ENCODE data around the gene ZHX3.

ZHX3 gene

GRCh38 chr20:41162396-41162795 is 155.1 kb downstream of the ZHX3 start:
- DNase-seq (ENCODE audit: low spot score): no peak
- H3K4me3 ChIP-seq: no peak overlapping the region
- no peak for TF ChIP-seq CTCF (IDR thresholded peaks at IDR 0.05)
- peak overlapping the region in 1 of 2 donors; percentile 28 for H3K27ac ChIP-seq

GRCh38 chr20:41161886-41162285 is 155.6 kb downstream of the ZHX3 start:
- Histone ChIP-seq H3K4me3 (no peak overlapping the region), H3K27ac (peak overlapping the region in 1 of 2 donors; percentile 28)
- no peak for TF ChIP-seq CTCF (IDR thresholded peaks at IDR 0.05)
- DNase-seq (ENCODE audit: low spot score): no peak

GRCh38 chr20:41160686-41161085 is 156.8 kb downstream of the ZHX3 start:
- DNase-seq (ENCODE audit: low spot score): no peak
- Histone ChIP-seq H3K27ac (no peak overlapping the region), H3K4me3 (no peak overlapping the region)
- TF ChIP-seq CTCF (IDR thresholded peaks at IDR 0.05): no peak

- H3K27ac ChIP-seq: peak overlapping the region in 1 of 2 donors; percentile 22
- TF ChIP-seq CTCF (IDR thresholded peaks at IDR 0.05): no peak
- DNase-seq (ENCODE audit: low spot score): no peak
- H3K4me3 ChIP-seq: no peak overlapping the region
These were observed 158.0 kb downstream of the ZHX3 start for GRCh38 chr20:41159547-41159946.

GRCh38 chr20:41158082-41158625 is 159.4 kb downstream of the ZHX3 start:
- TF ChIP-seq CTCF (IDR thresholded peaks at IDR 0.05): no peak
- Histone ChIP-seq H3K4me3 (no peak overlapping the region), H3K27ac (peak overlapping the region in 1 of 2 donors; percentile 3)
- DNase-seq (ENCODE audit: low spot score): no peak

GRCh38 chr20:41155261-41155660 is 162.3 kb downstream of the ZHX3 start:
- Histone ChIP-seq H3K27ac (peak overlapping the region in 1 of 2 donors; percentile 48), H3K4me3 (no peak overlapping the region)
- no peak for TF ChIP-seq CTCF (IDR thresholded peaks at IDR 0.05)
- no peak for DNase-seq (ENCODE audit: low spot score)

- Histone ChIP-seq H3K4me3 (no peak overlapping the region), H3K27ac (peak overlapping the region in 1 of 2 donors; percentile 48)
- TF ChIP-seq CTCF (IDR thresholded peaks at IDR 0.05): no peak
- no peak for DNase-seq (ENCODE audit: low spot score)
These were observed 162.9 kb downstream of the ZHX3 start for GRCh38 chr20:41154436-41155176.

All from coronary artery (tissue), 2 donors.